ENCODE data around the gene BTBD6. TPM values are rescaled to one million over a fixed set of nuclear protein-coding genes. Genes with fewer than 3 reads are reported as not detected.
A peak's percentile ranks its signal among the peaks of the same experiment; 100 is the strongest.

BTBD6 gene
- total and polyA plus RNA-seq, 8 donors = 4.3 to 44.5 (median 8.3) TPM

GRCh38 chr14:105209646-105210045 is 38.7 kb upstream of the BTBD6 start:
- DNase-seq = peak in 1 of 6 donors; percentile 74
- WGBS, 2 donors = 94 to 97% methylated on average over 13 to 16 of the region's 16 CpGs
- no peak overlapping the region for H3K27ac ChIP-seq
- no peak for ATAC-seq
- intact Hi-C loops (cut with DNase I) = no loop called here
- no peak for TF ChIP-seq CTCF (IDR thresholded peaks at IDR 0.05)
- peaks cover 13 to 14% (median 14%) of the 10 kb centered on the region in 3 donors for H3K4me1 ChIP-seq
- H3K27me3 ChIP-seq = no peaks in the 10 kb centered on the region
- H3K4me3 ChIP-seq = no peak overlapping the region
- no peaks in the 10 kb centered on the region for H3K9me3 ChIP-seq
- H3K36me3 ChIP-seq = peaks cover 0 to 17% (median 0%) of the 10 kb centered on the region in 3 donors
- no peak for FAIRE-seq

GRCh38 chr14:105210266-105211025 is 37.9 kb upstream of the BTBD6 start:
- H3K4me3 ChIP-seq = no peak overlapping the region
- intact Hi-C loops (cut with DNase I) = no loop called here
- H3K4me1 ChIP-seq = peaks cover 5 to 6% (median 6%) of the 10 kb centered on the region in 3 donors
- 81 to 88% methylated on average over 26 to 30 of the region's 30 CpGs for whole genome bisulfite sequencing, 2 donors
- H3K36me3 ChIP-seq = peaks cover 0 to 17% (median 0%) of the 10 kb centered on the region in 3 donors
- H3K27me3 ChIP-seq = no peaks in the 10 kb centered on the region
- no peaks in the 10 kb centered on the region for H3K9me3 ChIP-seq
- DNase-seq (peak in 1 of 6 donors; percentile 75), ATAC-seq (no peak), FAIRE-seq (no peak)
- TF ChIP-seq CTCF (IDR thresholded peaks at IDR 0.05) = no peak
- no peak overlapping the region for H3K27ac ChIP-seq

DNA sequence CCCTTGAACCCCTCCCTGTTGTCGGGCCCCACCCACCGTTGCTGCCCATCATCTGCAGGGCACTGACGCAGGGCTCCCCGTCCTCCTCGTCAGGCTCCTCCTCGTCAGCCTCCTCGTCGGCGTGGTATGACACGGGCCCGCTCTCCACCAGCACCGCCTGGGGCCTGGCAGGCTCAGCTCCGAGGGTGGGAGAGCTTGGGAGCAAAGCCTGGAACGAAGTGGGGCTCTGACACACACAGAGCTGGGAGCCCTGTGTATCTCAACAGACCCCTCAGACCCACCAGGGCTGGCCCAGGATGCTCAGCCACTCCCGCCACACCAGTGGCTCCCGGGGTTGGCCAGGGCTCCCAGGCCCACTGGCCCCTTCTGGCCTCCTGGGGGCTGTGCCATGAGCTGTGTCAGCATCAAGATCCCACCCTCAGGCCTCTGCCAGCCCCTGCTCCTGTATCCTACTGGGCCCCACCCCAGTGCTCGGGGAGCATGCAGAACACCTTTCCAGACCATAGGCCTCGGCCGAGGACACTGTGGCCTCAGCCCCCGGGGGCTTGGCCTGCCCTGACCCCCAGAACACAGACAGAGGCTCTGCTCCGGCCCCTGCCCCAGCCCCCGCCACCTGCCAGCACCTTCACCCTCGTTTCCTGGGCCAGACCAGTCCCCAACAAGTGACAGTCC is 37.1 kb upstream of the BTBD6 start:
- no peak for FAIRE-seq
- H3K9me3 ChIP-seq = no peaks in the 10 kb centered on the region
- intact Hi-C loops (cut with DNase I) = no loop called here

DNA sequence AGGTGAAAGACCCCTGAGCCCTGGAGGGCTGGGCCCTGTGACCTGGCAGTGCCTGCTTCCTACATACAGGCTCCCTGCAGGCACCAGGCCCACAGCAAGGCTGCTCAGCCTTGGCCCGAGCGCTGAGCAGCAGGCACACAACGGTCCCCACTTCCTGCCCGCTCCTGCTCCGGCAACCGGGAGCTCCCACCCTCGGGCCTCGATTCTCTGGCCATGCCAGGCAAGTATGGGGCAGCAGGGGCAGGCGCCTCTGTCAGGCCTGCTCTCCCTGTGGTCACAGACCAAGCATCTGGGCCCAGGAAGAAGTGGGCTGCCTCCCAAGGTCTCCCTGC is 36.6 kb upstream of the BTBD6 start:
- TF ChIP-seq CTCF (IDR thresholded peaks at IDR 0.05) = no peak
- ATAC-seq = no peak

More for the DNA sequence above, 37.1 kb upstream of the BTBD6 start:
- DNase-seq (peak in 1 of 6 donors; percentile 72), ATAC-seq (no peak)
- TF ChIP-seq CTCF (IDR thresholded peaks at IDR 0.05) = no peak
- H3K4me3 ChIP-seq = no peak overlapping the region
- no peak overlapping the region for H3K27ac ChIP-seq
- 94 to 95% methylated on average over 23 of the region's 23 CpGs for WGBS, 2 donors
- peaks cover 0 to 17% (median 0%) of the 10 kb centered on the region in 3 donors for H3K36me3 ChIP-seq
- H3K27me3 ChIP-seq = no peaks in the 10 kb centered on the region
- no peaks in the 10 kb centered on the region for H3K4me1 ChIP-seq

More for the DNA sequence above, 36.6 kb upstream of the BTBD6 start:
- intact Hi-C loops (cut with DNase I) = no loop called here
- Histone ChIP-seq H3K27ac (no peak overlapping the region), H3K36me3 (peaks cover 0 to 17% (median 0%) of the 10 kb centered on the region in 3 donors), H3K9me3 (no peaks in the 10 kb centered on the region), H3K27me3 (no peaks in the 10 kb centered on the region), H3K4me3 (no peak overlapping the region), H3K4me1 (no peaks in the 10 kb centered on the region)
- 90 to 91% methylated on average over 9 of the region's 9 CpGs for WGBS, 2 donors
- DNase-seq (no peak), FAIRE-seq (no peak)

Data from pancreas (tissue), 10 donors.